GM21367 (cell line): ENCODE results near the gene SPIN1.

Source experiments
- ATAC-seq: cut with Tn5 transposase; IDR thresholded peaks from one replicate; pipeline ENCODE4 v1.9.1; 2021; ENCODE audit not compliant: unreplicated experiment

Gene SPIN1

DNA sequence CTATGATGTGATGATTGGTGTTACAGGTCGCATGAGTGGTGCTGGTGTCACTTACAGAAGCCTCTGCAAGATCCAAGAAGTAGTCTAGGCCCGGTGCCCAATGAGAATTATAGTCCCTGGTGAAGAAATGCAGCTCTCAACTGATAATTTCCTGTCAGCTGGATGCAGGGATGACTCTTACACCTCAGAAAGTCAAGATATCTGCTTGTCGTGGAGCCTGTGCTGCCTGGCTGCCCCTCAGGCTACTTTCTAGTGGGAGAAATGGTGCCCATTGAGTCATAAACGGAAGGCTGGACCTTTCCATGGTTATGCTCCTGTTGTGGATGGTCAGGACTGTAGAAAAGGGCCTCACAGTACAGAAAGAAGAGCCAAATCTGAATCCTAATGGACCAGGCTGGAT lies 99.9 kb downstream of the SPIN1 start:
- ATAC-seq, result no peak

DNA sequence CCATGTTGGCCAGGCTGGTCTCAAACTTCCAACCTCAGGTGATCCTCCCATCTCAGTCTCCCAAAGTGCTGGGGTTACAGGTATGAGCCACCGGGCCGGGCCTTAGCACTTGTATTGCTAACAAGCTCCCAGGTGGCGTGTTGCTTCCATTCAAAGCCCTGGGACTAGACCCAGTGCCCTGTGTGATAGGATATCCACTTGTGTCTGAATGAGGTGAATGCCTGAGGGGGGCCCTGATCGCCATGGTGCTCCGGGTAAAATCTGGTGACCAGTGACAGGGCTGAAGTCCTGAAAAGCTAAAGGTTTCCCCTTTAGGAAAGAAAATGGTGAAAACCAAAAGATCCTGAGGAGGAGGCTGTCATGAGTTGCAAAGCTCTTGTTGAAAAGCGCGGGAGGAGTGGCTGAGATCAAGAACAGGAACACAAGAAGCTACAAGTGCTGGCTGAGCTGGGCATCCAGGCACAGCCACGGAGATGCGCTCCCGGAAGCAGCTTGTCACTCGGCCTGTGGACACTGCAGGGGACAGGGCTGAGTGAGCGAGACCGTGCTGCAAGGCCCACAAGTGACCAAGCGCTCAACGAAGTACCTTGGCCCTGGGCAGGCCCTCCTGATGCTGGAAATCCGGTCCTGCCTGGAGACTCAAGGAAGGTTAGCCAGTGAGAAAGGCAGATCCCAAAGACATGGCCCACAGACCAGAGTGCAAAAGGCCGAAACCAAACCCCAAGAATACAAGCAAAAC lies 106.9 kb downstream of the SPIN1 start:
- no peak for ATAC-seq

DNA sequence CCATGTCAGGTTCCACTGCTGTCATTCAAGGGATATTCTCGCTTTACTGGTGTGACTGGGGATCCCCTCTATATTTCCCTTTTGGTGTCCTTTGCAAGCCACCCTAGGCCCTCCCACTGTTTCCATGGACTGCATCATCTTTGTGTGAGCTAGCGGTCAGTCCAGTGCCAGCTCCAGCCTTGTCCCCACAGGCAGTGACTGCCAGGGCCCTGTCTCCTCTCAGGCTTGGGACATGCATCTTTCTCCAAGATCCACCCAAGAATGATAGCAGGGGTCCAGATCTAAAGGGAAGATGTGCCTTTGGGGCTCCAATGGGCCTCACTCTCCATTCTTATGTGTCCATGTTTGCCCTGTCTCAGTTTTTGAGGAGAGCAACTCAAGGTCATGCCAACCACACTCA lies 109.0 kb downstream of the SPIN1 start:
- ATAC-seq, result no peak

DNA sequence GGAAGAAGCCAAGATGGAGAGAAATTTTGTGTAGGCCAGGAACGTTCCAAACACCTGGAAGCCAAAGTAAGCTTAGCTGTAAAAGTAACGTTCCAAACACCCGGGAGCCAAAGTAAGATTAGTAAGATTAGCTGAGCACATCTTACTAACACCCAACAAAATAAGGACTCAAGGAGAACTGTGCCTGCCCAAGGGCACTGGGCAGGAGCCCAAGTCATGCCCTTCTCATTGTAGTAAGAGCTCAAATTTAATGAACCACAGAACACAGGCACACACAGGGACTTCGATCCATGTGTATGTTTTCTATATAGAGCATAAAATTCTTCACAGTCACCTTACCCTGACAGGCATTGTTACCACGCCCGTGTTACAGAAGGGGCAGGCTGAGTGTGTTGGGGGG lies 110.6 kb downstream of the SPIN1 start:
- ATAC-seq, result no peak

DNA sequence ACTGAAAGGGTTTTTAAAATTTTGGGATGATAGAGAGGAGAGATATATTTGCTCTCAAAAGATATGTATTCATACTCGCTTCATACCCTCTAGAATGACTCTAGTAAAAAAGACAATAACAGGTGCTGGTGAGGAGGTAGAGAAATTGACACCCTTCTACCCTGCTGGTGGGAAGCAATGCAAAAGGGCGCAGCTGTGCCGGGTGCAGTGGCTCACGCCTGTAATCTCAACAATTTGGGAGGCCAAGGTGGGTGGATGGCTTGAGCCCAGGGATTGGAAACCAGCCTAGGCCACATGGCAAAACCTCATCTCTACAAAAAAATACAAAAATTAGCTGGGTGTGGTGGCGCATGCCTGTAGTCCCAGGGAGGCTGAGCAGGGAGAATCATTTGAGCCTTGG lies 112.8 kb downstream of the SPIN1 start:
- no peak for ATAC-seq

DNA sequence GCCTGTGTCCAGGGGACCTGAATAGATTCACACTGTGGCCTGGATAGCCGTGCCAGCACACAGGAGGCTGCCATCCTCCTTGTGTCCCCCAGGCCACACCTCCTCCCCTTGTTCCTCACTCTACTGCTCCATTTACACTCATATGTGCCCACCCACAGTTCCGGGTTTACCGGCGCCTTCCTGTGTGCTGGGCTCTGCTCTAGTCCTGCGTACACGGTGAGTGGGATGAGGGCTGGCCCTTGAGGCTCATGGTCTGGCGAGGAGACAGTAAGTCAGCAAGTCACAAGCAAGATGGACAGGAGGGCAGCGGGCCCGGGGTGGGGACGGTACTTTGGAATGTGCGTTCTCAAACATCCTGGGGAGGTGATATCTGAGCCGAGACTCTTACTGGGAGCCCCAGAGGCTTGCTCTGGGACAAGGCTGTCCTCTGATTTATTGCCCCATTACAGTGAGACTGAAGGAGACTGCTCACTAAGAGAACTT lies 114.3 kb downstream of the SPIN1 start:
- no peak for ATAC-seq

DNA sequence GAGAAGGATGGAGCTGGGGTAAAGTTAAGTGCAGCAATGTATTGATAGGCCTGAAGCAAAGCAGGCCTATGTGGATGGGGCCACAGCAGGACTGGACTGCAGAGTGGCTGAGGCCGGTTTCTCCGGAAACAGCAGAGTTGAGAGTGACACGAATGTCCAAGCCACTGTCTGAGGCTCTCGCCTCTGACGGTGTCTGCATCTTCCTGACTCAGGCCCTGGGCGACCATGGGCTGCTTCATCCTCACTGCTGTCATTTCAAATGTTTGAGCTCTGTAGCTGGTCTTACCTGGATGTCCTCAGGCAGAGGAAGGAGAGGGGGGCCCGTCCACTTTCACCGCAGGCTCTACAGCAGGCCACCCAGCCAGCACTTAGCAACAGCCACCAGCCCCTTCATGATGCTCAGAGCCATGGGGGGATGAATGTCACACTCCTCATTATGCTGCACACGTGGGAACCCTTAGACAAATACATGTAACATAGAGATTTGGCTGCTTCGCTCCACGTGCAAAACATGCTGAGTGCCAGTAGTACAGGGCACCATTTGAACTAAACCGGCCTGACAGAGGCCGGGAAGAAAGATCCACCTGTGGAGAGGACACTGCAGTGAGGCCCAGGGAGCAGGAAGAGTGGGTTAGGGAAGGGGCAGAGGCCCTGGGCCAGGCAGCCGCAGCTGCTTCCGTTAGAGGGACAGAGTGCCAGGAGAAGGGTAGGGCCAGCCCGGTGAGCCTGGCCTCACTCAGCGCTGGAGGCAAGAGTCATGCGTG lies 115.0 kb downstream of the SPIN1 start:
- no peak for ATAC-seq

DNA sequence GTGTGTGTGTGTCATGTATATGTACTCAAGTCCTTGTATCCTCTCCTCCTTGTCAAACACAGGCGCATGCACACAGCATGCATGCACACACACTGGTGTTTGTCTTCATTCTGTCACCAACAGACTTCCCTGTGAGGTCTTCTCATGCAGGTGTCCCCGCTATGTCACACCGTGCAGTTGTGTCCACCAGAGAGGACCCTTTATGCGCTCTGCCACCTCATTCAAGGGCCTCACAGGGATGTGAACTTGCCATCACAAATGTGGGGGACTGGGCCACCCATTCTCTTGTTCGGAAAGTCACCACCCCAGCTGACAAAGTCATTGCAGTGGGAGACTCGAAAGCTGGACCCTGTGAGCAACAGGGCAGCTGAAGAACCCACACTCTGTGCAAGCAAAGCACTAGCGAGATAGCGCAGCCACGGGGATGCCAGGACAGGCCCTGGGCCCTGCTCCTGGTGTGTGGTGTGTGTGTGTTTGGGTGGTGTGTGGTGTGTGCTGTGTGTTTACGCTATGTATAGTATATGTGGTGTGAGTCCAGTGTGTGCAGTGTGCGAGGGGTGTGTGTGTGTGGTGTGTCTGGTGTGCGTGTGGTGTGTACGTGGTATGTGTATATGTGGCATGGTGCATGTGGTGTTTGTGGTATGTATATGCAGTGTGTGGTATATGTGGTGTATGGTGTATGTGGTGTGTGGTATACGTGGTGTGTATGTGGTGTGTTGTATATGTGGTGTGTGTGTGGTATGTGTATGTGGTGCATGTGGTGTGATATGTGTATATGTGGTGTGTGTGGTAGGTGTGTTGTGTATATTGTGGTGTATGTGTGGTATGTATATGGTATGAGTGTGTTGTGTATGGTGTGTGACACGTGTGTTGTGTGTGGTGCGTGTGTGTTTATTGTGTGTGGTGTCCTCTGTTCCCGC lies 115.9 kb downstream of the SPIN1 start:
- ATAC-seq, result no peak

DNA sequence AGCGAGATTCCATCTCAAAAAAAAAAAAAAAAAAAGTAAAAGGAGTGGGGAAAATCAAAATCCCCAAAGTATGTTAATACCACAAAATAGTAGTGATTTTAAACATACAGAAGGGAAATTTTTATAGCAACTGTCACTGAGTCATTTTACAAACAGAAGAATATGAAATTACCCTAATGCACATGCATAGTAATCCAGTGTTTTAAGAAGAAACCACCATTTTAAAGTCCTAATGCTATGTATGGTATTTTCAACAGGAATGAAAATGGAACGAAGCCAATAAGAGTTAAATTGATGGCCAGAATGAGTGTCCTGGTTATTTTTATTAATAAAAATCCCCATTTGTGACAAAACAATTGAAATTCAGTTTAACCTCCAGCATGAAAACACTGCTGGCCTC lies 120.1 kb downstream of the SPIN1 start:
- ATAC-seq, result no peak

DNA sequence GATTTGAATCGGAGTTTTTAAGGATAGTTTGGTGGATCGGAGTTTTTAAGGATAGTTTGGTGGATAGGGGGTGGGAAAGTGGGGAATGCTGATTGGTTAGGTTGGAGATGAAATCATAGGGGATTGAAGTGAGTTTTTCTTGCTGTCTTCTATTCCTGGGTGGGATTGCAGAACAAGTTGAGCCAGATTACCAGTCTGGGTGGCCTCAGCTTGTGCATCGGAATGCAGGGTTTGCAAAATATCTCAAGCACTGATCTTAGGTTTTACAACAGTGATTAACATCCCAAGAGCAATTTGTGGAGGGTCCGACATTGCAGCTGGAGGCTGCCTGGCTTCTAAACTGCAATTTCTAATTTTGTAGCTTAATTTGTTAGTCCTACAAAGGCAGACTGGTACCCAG lies 123.7 kb downstream of the SPIN1 start:
- ATAC-seq, result no peak

DNA sequence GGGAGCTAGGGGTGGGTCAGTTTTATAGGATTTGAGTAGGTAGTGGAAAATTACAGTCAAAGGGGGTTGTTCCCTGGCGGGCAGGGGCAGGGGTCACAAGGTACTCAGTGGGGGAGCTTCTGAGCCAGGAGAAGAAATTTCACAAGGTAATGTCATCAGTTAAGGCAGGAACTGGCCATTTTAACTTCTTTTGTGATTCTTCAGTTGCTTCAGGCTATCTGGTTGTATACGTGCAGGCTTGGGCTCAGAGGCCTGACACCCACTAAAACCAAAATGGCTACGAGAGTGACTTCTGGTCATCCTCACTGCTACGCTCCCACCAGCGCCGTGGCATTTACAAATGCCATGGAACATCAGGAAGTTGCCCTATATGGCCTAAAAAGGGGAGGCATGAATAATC lies 126.0 kb downstream of the SPIN1 start:
- no peak for ATAC-seq

DNA sequence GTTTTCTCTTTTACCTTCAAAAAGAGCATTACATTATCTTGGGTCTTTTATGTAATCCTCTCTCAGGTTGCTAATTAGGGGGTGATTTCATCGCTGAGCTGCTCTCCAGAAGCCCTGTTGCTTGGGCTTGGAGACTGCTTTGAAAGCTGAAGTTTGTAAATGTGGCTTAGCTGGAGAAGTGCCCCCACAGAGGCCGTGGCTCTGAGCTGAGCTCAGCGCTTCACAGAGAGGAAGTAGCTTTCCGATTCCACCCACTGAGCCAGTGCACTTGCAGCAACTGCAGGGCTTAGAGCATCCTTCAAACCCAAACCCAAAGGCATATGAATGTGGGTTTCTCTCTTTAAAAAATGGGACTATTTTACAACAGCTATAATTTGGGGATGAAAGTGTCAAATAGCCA lies 133.1 kb downstream of the SPIN1 start:
- ATAC-seq, result no peak

DNA sequence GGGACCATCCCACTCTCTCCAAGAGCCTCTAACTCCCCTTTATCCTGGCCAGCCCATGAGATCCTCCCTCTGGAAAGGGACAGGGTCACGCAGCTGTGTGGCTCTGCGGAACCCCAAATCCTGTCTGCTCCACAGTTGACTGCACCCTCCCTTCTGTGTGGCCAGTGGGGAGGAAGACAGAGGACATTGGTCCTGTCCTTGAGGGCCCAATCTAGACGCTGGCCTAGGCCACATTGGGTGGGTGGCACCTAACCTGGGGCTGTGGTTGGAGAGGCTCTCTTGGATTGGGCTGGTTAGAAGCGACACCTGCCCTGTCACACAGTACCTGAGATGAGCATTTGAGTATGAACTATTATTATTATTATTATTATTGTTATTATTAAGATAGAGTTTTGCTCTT lies 134.1 kb downstream of the SPIN1 start:
- no peak for ATAC-seq

DNA sequence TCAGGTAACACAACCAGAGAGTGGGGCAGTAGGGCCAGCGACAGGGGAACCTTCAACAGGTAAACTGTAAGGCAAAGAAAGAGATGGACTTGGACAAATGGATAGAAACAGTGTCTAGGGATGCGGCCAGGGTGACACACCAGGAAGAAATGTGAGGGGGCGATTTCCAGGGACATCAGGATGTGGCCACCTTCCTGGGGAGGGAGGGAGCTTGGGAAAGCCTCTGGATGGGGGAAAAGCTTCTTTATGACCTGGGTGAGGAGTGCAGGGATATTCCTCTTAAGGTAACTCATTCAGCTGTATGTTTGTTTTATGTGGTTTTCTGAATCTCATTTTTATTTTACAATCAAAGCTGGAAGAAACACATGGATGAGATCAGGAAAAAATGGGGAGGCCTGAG lies 134.8 kb downstream of the SPIN1 start:
- ATAC-seq, result no peak

DNA sequence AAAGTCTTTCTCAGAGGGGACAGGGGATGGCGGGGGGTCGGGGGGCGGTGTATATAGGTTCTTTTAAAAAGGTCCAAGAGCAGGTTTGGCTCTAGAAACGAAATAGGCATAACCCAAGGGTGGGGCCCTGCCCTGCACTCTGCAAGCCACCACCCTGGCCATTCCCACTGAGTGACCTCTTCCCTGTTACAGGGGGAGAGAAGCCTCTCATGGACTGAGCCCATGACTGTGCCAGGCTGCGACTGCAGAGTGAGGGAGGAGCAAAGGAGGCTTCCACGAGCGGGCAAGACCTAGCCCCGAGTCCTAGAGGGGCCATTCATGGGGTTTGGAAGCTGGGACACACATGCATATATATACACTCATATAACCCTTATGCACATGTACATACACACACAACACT lies 136.7 kb downstream of the SPIN1 start:
- ATAC-seq, result no peak

DNA sequence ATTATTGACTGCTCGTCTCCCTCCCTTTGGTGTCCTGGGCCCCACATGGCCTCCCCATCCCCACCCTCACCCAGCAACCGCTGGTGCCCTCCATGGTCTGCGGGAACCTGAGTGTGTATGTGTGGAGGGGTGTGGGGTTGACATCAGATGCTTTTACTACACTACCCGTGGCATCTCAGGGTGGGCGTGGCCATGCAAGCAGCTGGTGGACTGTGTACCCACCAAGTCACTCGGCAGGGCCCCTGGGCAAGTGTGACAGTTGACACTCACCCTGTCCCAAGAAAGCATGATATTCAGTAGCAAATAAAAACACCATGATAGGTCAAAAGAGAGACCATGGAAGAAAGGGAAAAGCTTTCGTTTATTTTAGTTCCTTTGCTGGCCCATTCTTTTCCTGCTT lies 139.4 kb downstream of the SPIN1 start:
- no peak for ATAC-seq
